Endothelial cell of umbilical vein (primary cell): ENCODE results near the gene FARP1. TPM values are rescaled to one million over a fixed set of nuclear protein-coding genes. Genes with fewer than 3 reads are reported as not detected.

Experiments
- BruUV-seq: library from RNA; stranded (reverse); fragments of 400-500 nt; replicated peaks from 2 replicates; lab custom pipeline; 2021; lab: Mats Ljungman, UMichigan
- CTCF ChIA-PET: fragments of 300-600, 350-600 bp; sonication (Branson Sonifier 250); formaldehyde crosslinking; loops from one replicate; lab custom pipeline; 2021; ENCODE audit warnings: antibody characterized with exemption, inconsistent platforms; lab: Charles Lee
- POLR2A ChIA-PET: fragments of 300-600, 350-600 bp; sonication (Branson Sonifier 250); formaldehyde crosslinking; loops from one replicate; lab custom pipeline; 2021; ENCODE audit warnings: antibody characterized with exemption, inconsistent platforms; lab: Charles Lee
- DNase-seq: peaks from one replicate; pipeline ENCODE4 v3.0.0-alpha.2; 2011; ENCODE audit warnings: low read depth, low spot score
- FAIRE-seq: peaks from 2 replicates; lab custom pipeline; 2011; peaks lifted over from hg19 to GRCh38; lab: Jason Lieb, UNC
- H2AFZ ChIP-seq: 2 replicates; pipeline ENCODE4 v1.6.0; 2012; ENCODE audit warnings: low read depth, low read length, control low read depth, inconsistent platforms
- H3K27ac ChIP-seq: 2 replicates; pipeline ENCODE4 v1.5.1; 2011; ENCODE audit warnings: low read depth, mild to moderate bottlenecking, control low read depth, low read length, moderate library complexity; ENCODE audit not compliant: insufficient read depth
- H3K27me3 ChIP-seq, 2 experiments: 2 replicates each; pipeline versions ENCODE4 v1.6.0 to v1.6.1; 2011; ENCODE audit warnings: low read length in 2 of 2, mixed read lengths in 1 of 2; ENCODE audit not compliant: control insufficient read depth in 2 of 2, insufficient read depth in 2 of 2
- H3K36me3 ChIP-seq, 2 experiments: 2 replicates in 1 of 2; 3 replicates in 1 of 2; pipeline ENCODE4 v1.5.1; 2011; ENCODE audit warnings: low read length in 2 of 2, mild to moderate bottlenecking in 1 of 2, moderate library complexity in 1 of 2; ENCODE audit not compliant: control insufficient read depth in 2 of 2, insufficient read depth in 2 of 2; ENCODE audit errors: extremely low read depth in 1 of 2
- H3K4me1 ChIP-seq: 3 replicates; pipeline ENCODE4 v1.5.1; 2011; ENCODE audit warnings: mild to moderate bottlenecking, low read length; ENCODE audit not compliant: control insufficient read depth, insufficient read depth; ENCODE audit errors: extremely low read depth
- H3K4me2 ChIP-seq: 2 replicates; pipeline ENCODE4 v1.6.1; 2011; ENCODE audit warnings: low read length, control low read depth, mixed read lengths; ENCODE audit not compliant: insufficient read depth
- H3K4me3 ChIP-seq, 3 experiments: fragments of 200-600 bp in 1 of 3; sonication (generic), shearing (Covaris generic) in 1 of 3; replicated peaks in 1 of 3; 2 replicates each; pipeline ENCODE4 v1.5.1; 2011 to 2016; ENCODE audit warnings: control low read depth in 3 of 3, low read length in 3 of 3, mild to moderate bottlenecking in 2 of 3, inconsistent platforms in 1 of 3, low read depth in 1 of 3, moderate library complexity in 1 of 3; ENCODE audit not compliant: insufficient read depth in 1 of 3
- H3K79me2 ChIP-seq: 2 replicates; pipeline ENCODE4 v1.6.0; 2012; ENCODE audit warnings: low read length, inconsistent platforms; ENCODE audit not compliant: control insufficient read depth, insufficient read depth
- H3K9ac ChIP-seq: replicated peaks from 2 replicates; pipeline ENCODE3; 2011; ENCODE audit warnings: low read length, control low read depth; ENCODE audit not compliant: insufficient read depth; ENCODE audit errors: extremely low read depth
- H3K9me1 ChIP-seq: replicated peaks from 3 replicates; pipeline ENCODE4 v1.6.0; 2011; ENCODE audit warnings: mild to moderate bottlenecking, low read length; ENCODE audit not compliant: control insufficient read depth, insufficient read depth; ENCODE audit errors: extremely low read depth
- H3K9me3 ChIP-seq: replicated peaks from 2 replicates; pipeline ENCODE4 v1.5.1; 2012; ENCODE audit warnings: low read length, inconsistent platforms; ENCODE audit not compliant: control insufficient read depth, insufficient read depth
- H4K20me1 ChIP-seq: replicated peaks from 2 replicates; pipeline ENCODE3; 2011; ENCODE audit warnings: mild to moderate bottlenecking, low read length; ENCODE audit not compliant: control insufficient read depth, insufficient read depth; ENCODE audit errors: extremely low read depth
- CTCF ChIP-seq, 2 donors: IDR thresholded peaks; 1 replicate in 1 of 2; 2 replicates in 1 of 2; pipeline ENCODE4 v1.5.1; 2011; ENCODE audit warnings: low read length in 2 of 2, mild to moderate bottlenecking in 2 of 2, moderate library complexity in 2 of 2, control low read depth in 1 of 2, inconsistent platforms in 1 of 2, low read depth in 1 of 2; ENCODE audit not compliant: insufficient read depth in 1 of 2; ENCODE audit errors: extremely low read depth in 1 of 2
- EZH2 ChIP-seq: IDR thresholded peaks from 2 replicates; pipeline ENCODE4 v1.6.1; 2012; ENCODE audit warnings: borderline replicate concordance, low read depth, mild to moderate bottlenecking, moderate library complexity, low read length, inconsistent platforms; ENCODE audit not compliant: severe bottlenecking
- FOS ChIP-seq: IDR thresholded peaks from 2 replicates; pipeline ENCODE4 v1.6.1; 2011; ENCODE audit warnings: mild to moderate bottlenecking, low read length, moderate library complexity, borderline replicate concordance; ENCODE audit not compliant: insufficient read depth
- GATA2 ChIP-seq: IDR thresholded peaks from 2 replicates; pipeline ENCODE4 v1.7.0; 2011; ENCODE audit warnings: low read depth, mild to moderate bottlenecking, moderate library complexity, mixed read lengths, low read length; ENCODE audit not compliant: insufficient read length, insufficient read depth
- JUN ChIP-seq: IDR thresholded peaks from 2 replicates; pipeline ENCODE4 v1.6.1; 2011; ENCODE audit warnings: borderline replicate concordance, low read depth; ENCODE audit not compliant: insufficient read length, insufficient read depth
- MAX ChIP-seq: IDR thresholded peaks from 2 replicates; pipeline ENCODE4 v1.6.1; 2011; ENCODE audit not compliant: insufficient read depth, insufficient read length
- MYC ChIP-seq: IDR thresholded peaks from one replicate; pipeline ENCODE4 v1.6.1; 2011; ENCODE audit warnings: mild to moderate bottlenecking, low read depth, low read length
- POLR2A ChIP-seq: IDR thresholded peaks from 2 replicates; pipeline ENCODE4 v1.6.1; 2012; ENCODE audit warnings: low read depth, mild to moderate bottlenecking, control low read depth, low read length
- POLR2AphosphoS5 ChIP-seq: IDR thresholded peaks from 2 replicates; pipeline ENCODE4 v1.6.1; 2012; ENCODE audit warnings: low read depth, mild to moderate bottlenecking, control low read depth, low read length, moderate library complexity; ENCODE audit not compliant: insufficient read depth
- dilution Hi-C: fragments of 300-500 bp; cut with MboI; formaldehyde crosslinking; loops from one replicate; pipeline ENCODE4 v1.15.0; 2019; ENCODE audit warnings: low sequenced_read_pairs; ENCODE audit not compliant: extremely low pct_ligation_motif_present
- intact Hi-C: fragments of 100-400 bp; cut with micrococcal nuclease; formaldehyde crosslinking; loops from one replicate; pipeline ENCODE4 v1.10.0; 2022
- polyA plus RNA-seq, 4 experiments: library from polyadenylated mRNA; depleted of rRNA in 3 of 4; stranded (reverse) in 3 of 4; unstranded in 1 of 4; fragments of >200 nt; gene quantifications; 2 replicates each; pipeline versions ENCODE4 v1.2.1 to v1.2.3, GENCODE V29; 2011 to 2012; ENCODE audit warnings: missing spikeins in 1 of 4
- total RNA-seq: library from RNA; stranded (reverse); gene quantifications from 2 replicates; pipeline ENCODE4 v1.2.3, GENCODE V29; 2021

Gene FARP1
- total and polyA plus RNA-seq, 2 donors (not counting 3 experiments of a cell fraction or from before 2014, with no cell fraction given): 19.0 to 77.7 TPM

GRCh38 chr13:98317573-98318171 lies 174.8 kb downstream of the FARP1 start:
- TF ChIP-seq POLR2AphosphoS5: no peak
- no peak for TF ChIP-seq GATA2
- no peak for TF ChIP-seq POLR2A
- TF ChIP-seq FOS: no peak
- no peak for TF ChIP-seq JUN
- TF ChIP-seq CTCF (IDR thresholded peaks at IDR 0.05; ENCODE audit: extremely low read depth in 1 of 2, insufficient read depth in 1 of 2, low read depth in 1 of 2, low read length in 2 of 2): no peak
- no peak for TF ChIP-seq MAX
- no peak for TF ChIP-seq MYC
- TF ChIP-seq EZH2: no peak
- Histone ChIP-seq H3K36me3 (no peaks in the 10 kb centered on the region), H3K9me3 (no peaks in the 10 kb centered on the region), H3K27ac (no peak overlapping the region), H3K4me3 (no peak overlapping the region), H3K27me3 (no peaks in the 10 kb centered on the region), H3K9ac (no peak overlapping the region), H3K4me2 (no peak overlapping the region), H3K4me1 (no peaks in the 10 kb centered on the region), H4K20me1 (no peaks in the 10 kb centered on the region), H2AFZ (no peak overlapping the region), H3K79me2 (no peaks in the 10 kb centered on the region), H3K9me1 (no peaks in the 10 kb centered on the region)
- intact Hi-C loops: no loop called here
- no TSS peak for BruUV-seq
- POLR2A ChIA-PET: interaction anchor here (0.6 kb wide), 1 partner anchor 150 kb away, joined by 6 read pairs; no protein-coding TSS in a partner anchor
- CTCF ChIA-PET: interaction anchor here (0.8 kb wide), 1 partner anchor 8 kb away, joined by 3 read pairs; no protein-coding TSS in a partner anchor
- no peak for FAIRE-seq
- dilution Hi-C loops: no loop called here
- no peak for DNase-seq
